AG04450 (cell line): Measurements from ENCODE around the gene CCDC82. TPM values are rescaled to one million over a fixed set of nuclear protein-coding genes. Genes with fewer than 3 reads are reported as not detected.
A peak's percentile ranks its signal among the peaks of the same experiment; 100 is the strongest.

Source experiments
- CTCF ChIA-PET: fragments of 300-600, 350-600 bp; formaldehyde crosslinking; extraction: SDS; loops from one replicate; lab custom pipeline; 2022; ENCODE audit warnings: antibody characterized with exemption, inconsistent platforms; lab: Charles Lee
- POLR2A ChIA-PET: fragments of 350-600 bp; formaldehyde crosslinking; extraction: SDS; loops from one replicate; lab custom pipeline; 2021; ENCODE audit warnings: antibody characterized with exemption, inconsistent platforms; lab: Yijun Ruan, JAX
- DNase-seq: peaks from one replicate; pipeline ENCODE4 v3.0.0-alpha.2; 2011; ENCODE audit warnings: low read depth, low spot score
- H3K27ac ChIP-seq: one replicate; pipeline ENCODE4 v1.5.1; 2012; ENCODE audit warnings: low read depth, low read length, control low read depth
- H3K27me3 ChIP-seq: one replicate; pipeline ENCODE4 v1.6.0; 2012; ENCODE audit warnings: low read length; ENCODE audit not compliant: control insufficient read depth, insufficient read depth
- H3K4me3 ChIP-seq: 2 replicates; pipeline ENCODE4 v1.5.1; 2011; ENCODE audit warnings: mild to moderate bottlenecking, low read depth, low read length, control low read depth
- H3K9me3 ChIP-seq: 2 replicates; pipeline ENCODE4 v1.5.1; 2012; ENCODE audit warnings: low read length; ENCODE audit not compliant: control insufficient read depth, insufficient read depth
- CTCF ChIP-seq: IDR thresholded peaks from 2 replicates; pipeline ENCODE4 v1.5.1; 2011; ENCODE audit warnings: low read depth, low read length, control low read depth, inconsistent platforms
- polyA plus RNA-seq: library from polyadenylated mRNA; depleted of rRNA; stranded (reverse); fragments of >200 nt; gene quantifications from 2 replicates; pipeline ENCODE4 v1.2.3, GENCODE V29; 2011

Gene CCDC82
- polyA plus RNA-seq, 1 experiment: 20.4 TPM

- DNase-seq: no peak
- H3K4me3 ChIP-seq: no peak overlapping the region
- H3K27me3 ChIP-seq: no peaks in the 10 kb centered on the region
- H3K9me3 ChIP-seq: no peaks in the 10 kb centered on the region
- ChIA-PET CTCF (interaction anchor here (1.2 to 1.6 kb wide), 3 partner anchors 10 to 497 kb away, joined by 3 to 11 read pairs (median 6); partner anchors contain the start of gene MAML2), POLR2A (interaction anchor here (0.7 kb wide), 1 partner anchor 10 kb away, joined by 5 read pairs; no protein-coding TSS in a partner anchor)
- H3K27ac ChIP-seq: no peak overlapping the region
- no peak for TF ChIP-seq CTCF
These were observed 56.5 kb downstream of the CCDC82 start for GRCh38 chr11:96333191-96333719.

GRCh38 chr11:96332126-96332771, 57.5 kb downstream of the CCDC82 start:
- ChIA-PET POLR2A (interaction anchor here (0.7 to 1.2 kb wide), 2 partner anchors 9 to 25 kb away, joined by 5 read pairs; no protein-coding TSS in a partner anchor), CTCF (interaction anchor here (1.0 to 1.6 kb wide), 5 partner anchors 10 to 496 kb away, joined by 3 to 11 read pairs (median 4); partner anchors contain the start of gene MAML2)
- Histone ChIP-seq H3K27ac (peak overlapping the region; percentile 49), H3K9me3 (no peaks in the 10 kb centered on the region), H3K27me3 (no peaks in the 10 kb centered on the region), H3K4me3 (no peak overlapping the region)
- TF ChIP-seq CTCF: no peak
- no peak for DNase-seq

GRCh38 chr11:96331699-96332116, 58.0 kb downstream of the CCDC82 start:
- Histone ChIP-seq H3K27me3 (no peaks in the 10 kb centered on the region), H3K27ac (no peak overlapping the region)
- TF ChIP-seq CTCF: no peak

GRCh38 chr11:96330511-96330859, 59.2 kb downstream of the CCDC82 start:
- Histone ChIP-seq H3K4me3 (no peak overlapping the region), H3K27ac (no peak overlapping the region), H3K9me3 (no peaks in the 10 kb centered on the region), H3K27me3 (no peaks in the 10 kb centered on the region)
- no peak for DNase-seq
- ChIA-PET CTCF (interaction anchor here (1.8 kb wide), 1 partner anchor 12 kb away, joined by 12 read pairs; the partner anchor contains the start of gene MAML2), POLR2A (interaction anchor here (0.6 kb wide), 1 partner anchor 182 kb away, joined by 3 read pairs; no protein-coding TSS in a partner anchor)
- TF ChIP-seq CTCF: no peak

More at GRCh38 chr11:96331699-96332116, 58.0 kb downstream of the CCDC82 start:
- Histone ChIP-seq H3K9me3 (no peaks in the 10 kb centered on the region), H3K4me3 (no peak overlapping the region)
- POLR2A ChIA-PET: interaction anchor here (1.2 kb wide), 1 partner anchor 25 kb away, joined by 5 read pairs; no protein-coding TSS in a partner anchor
- CTCF ChIA-PET: interaction anchor here (0.6 to 1.6 kb wide), 5 partner anchors 10 to 496 kb away, joined by 3 to 11 read pairs (median 5); partner anchors contain the start of gene MAML2
- no peak for DNase-seq
